COR-L47 (cell line): ENCODE data around the gene GPSM1.
A peak's percentile ranks its signal among the peaks of the same experiment; 100 is the strongest.
"Not testable (repeated sequence)": the region's sequence is repeated elsewhere in the genome, so short reads cannot be mapped to it uniquely, and the experiment has no call there.

ENCODE experiments used
- DNase-seq: peaks from one replicate; lab custom pipeline; 2025; lab: John Stamatoyannopoulos, UW

GPSM1 gene

GRCh38 chr9:136318111-136318775, 9.1 kb upstream of the GPSM1 start:
- no peak for DNase-seq

GRCh38 chr9:136318776-136319241, 8.5 kb upstream of the GPSM1 start:
- no peak for DNase-seq

GRCh38 chr9:136319244-136319643, 8.1 kb upstream of the GPSM1 start:
- DNase-seq, result not testable (repeated sequence)

DNA sequence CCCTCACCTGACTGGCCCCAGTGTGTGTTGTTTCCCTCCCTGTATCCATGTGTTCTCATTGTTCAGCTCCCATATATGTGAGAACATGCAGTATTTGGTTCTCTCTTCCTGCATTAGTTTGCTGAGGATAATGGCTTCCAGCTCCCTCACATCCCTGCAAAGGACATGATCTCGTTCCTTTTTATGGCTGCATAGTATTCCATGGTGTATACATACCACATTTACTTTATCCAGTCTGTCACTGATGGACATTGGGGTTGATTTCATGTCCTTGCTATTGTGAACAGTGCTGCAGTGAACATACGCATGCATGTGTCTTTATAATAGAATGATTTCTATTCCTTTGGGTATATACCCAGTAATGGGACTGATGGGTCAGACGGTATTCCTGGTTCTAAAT, 7.4 kb upstream of the GPSM1 start:
- DNase-seq, result not testable (repeated sequence)

- not testable (repeated sequence) for DNase-seq
These were observed 6.4 kb upstream of the GPSM1 start for GRCh38 chr9:136320972-136321371.

GRCh38 chr9:136321561-136321960, 5.8 kb upstream of the GPSM1 start:
- DNase-seq, result no peak

DNA sequence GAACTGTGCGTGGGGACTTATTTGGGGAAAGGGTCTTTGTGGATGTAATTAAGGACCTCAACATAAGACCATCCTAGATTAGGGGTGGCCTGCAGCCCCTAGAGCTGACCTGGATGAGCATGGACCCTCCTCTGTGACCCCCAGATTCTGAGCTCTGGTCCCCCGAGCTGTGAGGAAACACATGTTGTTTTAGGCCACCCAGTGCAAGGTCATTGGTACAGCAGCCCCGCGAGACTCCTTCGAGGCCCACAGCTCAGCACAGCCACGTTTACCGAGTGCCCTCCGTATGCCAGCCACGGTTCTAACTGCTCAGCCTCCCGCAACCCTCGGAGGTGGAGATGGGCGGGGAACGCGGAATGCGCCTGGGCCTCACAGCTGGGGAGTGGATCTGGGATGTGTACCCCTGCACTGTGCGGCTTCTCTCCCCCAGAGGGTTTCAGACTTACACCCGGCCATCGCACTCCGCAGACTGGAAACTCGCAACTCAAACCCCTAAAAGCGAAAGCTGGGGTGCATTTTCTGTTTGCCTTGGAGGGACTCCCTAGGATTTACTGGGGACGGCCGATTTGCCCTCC, 4.5 kb upstream of the GPSM1 start:
- DNase-seq, result no peak

- no peak for DNase-seq
These were observed 4.0 kb upstream of the GPSM1 start for GRCh38 chr9:136323371-136323789.

GRCh38 chr9:136324501-136325300, 2.6 kb upstream of the GPSM1 start:
- DNase-seq, result no peak

- DNase-seq, result no peak
These were observed 2.0 kb upstream of the GPSM1 start for GRCh38 chr9:136325358-136325757.

DNA sequence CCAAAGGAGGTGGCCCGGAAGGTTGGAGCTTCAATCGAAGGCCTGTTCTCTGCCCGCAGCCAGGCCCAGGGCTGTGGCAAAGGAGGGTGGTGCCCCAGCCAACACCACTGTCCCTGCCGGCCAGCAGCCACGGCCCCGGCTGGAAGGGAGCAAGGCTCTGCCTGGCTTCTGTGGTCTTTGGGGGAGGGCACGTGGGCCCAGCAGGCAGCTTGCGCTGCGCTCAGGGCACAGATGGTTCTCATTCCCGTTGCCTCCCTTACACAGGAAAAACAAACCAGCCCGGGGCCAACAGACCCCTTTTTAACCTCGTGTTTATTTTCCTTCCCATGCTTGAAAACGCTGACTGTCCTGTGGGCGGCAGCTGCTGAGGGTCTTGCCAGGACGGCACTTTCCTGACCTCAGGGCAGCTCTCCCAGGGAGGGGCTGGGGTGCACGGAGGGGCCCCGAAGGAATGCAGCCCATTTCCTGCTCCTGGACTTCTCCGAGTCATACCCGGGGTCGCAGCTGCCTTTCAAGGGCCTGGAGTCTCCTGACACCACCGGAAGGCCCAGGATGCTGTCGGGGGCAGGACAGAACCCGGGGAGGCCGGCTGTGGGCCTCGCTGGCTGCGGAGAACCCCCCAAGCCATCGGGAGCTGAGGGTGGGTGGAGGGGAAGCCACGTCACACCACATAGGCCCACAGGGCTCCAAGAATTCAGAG, 1.1 kb upstream of the GPSM1 start:
- no peak for DNase-seq

DNA sequence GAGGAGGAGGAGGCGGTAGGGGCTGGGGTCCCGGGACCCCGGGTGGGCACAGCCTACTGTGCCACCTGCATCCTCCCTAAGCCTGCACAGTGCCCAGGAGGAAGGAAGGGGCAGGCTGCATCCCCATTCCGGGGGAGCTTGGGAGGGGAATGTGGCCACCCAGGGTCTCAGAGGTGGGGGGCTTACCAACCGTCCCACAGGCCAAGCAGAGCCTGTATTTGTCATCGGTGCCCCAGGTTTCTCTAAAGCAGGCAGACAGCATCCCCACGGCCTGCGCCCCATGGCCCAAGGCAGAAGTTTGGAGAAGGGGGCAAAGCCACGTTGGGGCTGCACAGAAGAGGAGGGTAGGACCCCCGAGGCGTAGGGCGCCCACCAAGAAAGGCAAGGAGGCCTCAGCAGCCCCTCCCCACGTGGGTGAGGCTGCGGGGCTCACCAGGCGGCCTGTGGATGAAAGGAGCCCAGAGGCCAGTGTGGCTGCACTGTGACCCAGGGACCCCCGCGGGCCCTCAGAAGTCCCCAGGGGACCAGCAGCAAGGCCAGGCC, 507 bp upstream of the GPSM1 start:
- DNase-seq, result no peak

DNA sequence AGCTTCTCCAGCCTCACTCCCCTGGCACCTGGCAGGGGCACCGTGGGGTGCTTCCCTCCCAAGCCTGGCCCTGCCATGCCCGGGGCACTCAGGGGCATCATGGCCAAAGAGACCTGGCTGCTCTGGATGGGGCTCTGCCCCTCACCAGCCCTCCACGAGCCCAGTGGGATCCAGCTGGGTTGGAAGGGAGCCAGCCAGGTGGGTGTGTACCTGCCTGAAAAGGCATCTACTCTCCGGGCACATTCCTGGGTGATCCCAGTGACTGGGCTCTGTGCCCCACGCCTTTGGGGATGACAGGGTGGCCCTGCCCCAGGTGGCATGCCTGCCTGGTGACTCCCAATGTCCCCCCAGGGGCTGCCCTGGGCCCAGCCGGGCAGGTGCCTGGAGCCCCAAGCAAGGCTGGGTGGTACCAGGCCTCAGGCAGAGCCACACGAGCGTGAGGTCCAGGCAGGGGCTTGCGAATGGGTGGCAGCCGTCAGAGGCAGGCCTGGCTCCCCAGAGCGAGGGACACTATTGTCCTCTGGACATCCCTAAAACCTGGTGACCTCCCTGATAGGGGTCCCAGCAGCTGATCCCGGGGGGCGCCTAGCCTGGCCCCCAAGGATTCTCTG, 777 bp downstream of the GPSM1 start:
- peak; percentile 53 for DNase-seq

DNA sequence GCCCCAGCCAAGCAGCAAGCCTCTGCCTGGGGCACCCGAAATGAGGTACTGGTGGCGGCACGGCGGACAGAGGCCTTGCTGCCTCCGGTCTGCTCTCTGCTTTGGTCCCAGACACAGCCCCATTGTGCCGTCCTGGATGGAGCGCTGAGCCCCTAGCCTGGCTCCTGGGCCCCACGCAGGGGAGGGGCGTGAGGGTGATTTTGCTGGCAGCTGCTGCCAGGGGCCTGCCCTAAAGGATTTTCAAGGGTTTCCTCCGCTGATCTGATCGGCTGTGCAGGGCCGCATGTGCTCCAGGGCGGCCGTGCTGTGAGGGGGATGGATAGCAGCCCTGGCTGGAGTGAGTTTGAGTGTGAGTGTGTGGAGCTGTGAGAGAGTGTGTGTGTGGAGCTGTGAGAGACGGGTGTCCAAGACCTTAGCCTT, 1.3 kb downstream of the GPSM1 start:
- no peak for DNase-seq

GRCh38 chr9:136329211-136329627, 1.9 kb downstream of the GPSM1 start:
- DNase-seq, result no peak

DNA sequence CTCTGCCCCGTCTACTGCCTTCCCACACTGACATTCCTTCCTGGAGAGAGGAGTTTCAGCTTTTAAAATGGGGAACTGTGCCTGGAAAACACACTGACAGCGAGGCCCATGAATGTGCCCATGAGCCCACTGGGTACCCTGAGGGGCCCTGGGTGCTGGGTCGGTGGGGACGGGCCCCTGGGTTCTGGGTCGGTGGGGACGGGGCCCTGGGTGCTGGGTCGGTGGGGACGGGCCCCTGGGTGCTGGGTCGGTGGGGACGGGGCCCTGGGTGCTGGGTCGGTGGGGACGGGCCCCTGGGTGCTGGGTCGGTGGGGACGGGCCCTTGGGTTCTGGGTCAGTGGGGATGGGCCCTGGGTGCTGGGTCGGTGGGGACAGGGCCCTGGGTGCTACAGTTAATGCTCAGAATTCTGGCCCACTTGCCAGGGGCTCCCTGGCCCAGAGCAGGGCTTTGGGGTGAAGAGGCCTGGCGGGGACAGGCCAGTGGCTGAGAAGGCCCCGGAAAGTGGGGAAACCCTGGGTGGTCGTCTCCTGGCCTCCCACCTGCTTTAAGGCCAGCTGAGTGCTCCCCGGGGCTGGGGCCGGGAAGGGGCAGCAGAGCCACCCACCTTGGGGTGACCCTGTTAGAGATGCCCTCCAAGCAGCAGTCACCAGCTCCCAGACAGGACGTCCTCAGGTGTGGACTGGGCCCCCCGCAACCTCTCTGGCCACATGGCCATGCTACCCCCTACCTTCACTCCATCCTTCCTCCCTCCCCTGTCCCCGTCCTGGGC, 2.5 kb downstream of the GPSM1 start:
- no peak for DNase-seq

DNA sequence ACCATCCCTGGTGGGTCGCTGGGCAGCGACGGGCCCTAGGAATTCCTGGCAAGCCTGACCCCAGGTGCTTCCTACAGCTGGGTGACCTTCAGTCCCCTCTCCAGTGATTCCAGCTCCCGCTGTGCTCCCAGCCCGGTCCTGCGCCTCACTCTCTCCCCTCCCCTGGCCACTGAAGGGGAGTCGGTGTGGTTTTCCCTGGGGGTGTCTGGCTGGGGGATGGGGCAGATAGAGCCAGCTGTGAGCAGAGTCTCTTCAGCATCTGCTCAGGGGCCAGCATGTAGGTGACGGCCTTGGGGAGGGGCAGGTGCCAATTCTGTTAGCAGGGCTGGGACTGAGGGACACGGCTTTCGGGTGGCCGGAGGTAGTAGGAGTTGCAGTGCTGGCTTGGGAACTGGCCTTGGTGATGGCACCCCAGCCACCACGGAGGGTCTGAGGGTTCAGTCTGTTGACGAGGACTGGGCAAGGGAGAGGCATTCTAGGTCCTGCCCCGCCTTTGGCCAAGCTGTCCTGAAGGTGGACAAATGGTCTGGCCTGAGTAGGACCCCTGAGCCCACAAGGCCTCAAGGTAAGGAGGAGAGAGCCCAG, 3.2 kb downstream of the GPSM1 start:
- DNase-seq, result no peak

GRCh38 chr9:136331030-136331429, 3.7 kb downstream of the GPSM1 start:
- DNase-seq, result no peak

- DNase-seq, result no peak
These were observed 4.5 kb downstream of the GPSM1 start for GRCh38 chr9:136331556-136332481.
